HG02981 (cell line): ENCODE results near the gene MED26.
A peak's percentile ranks its signal among the peaks of the same experiment; 100 is the strongest.
"Not testable (repeated sequence)": the region's sequence is repeated elsewhere in the genome, so short reads cannot be mapped to it uniquely, and the experiment has no call there.

Experiments
- ATAC-seq: cut with Tn5 transposase; IDR thresholded peaks from one replicate; pipeline ENCODE4 v1.9.1; 2021; ENCODE audit warnings: mild to moderate bottlenecking, moderate library complexity; ENCODE audit not compliant: unreplicated experiment

Gene MED26, protein sequence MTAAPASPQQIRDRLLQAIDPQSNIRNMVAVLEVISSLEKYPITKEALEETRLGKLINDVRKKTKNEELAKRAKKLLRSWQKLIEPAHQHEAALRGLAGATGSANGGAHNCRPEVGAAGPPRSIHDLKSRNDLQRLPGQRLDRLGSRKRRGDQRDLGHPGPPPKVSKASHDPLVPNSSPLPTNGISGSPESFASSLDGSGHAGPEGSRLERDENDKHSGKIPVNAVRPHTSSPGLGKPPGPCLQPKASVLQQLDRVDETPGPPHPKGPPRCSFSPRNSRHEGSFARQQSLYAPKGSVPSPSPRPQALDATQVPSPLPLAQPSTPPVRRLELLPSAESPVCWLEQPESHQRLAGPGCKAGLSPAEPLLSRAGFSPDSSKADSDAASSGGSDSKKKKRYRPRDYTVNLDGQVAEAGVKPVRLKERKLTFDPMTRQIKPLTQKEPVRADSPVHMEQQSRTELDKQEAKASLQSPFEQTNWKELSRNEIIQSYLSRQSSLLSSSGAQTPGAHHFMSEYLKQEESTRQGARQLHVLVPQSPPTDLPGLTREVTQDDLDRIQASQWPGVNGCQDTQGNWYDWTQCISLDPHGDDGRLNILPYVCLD

DNA sequence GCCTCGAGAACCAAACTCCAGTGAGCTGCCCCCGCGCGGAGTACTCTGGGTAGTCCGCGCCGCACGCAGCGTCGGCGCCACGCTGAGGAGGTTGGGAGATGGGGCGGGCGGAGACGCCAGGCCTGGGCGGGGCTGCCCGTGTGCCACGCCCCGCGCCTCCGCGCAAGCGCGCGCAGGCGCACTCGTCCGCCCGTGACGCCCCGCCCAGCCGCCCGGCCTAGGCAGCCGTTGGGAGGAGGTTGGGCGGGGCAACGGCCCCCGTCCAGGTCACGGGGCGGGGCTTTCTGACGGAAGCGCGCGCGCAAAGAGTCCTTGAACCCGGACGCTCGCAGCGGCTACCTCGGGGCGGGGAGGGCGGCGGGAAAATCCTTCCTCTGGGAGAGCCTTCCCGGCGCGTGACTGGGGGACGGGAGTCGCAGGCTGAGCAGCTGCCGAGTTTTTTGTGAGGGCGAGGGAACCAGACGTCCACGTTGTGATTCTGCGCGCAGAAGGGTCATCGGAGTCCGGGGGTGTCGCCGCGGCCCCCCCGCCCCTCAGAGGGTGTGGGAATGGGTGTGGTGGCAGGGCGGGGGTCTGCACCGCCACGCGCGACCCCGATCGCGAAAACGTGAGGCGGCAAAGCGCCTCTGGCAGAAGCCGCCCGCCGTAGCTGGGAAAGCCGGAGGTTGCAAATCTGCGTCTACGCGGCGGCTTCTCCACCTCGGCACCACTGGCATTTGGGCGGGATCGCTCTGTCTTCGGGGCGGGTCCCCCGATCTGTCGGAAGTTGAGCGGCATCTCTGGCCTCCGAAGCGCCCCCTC lies at the start of gene MED26:
MED26 (minus strand) TSS at position 22 of the 801 bp plus-strand sequence. CDS start 261 bp downstream, outside the sequence.
- ATAC-seq: peak; percentile 88

DNA sequence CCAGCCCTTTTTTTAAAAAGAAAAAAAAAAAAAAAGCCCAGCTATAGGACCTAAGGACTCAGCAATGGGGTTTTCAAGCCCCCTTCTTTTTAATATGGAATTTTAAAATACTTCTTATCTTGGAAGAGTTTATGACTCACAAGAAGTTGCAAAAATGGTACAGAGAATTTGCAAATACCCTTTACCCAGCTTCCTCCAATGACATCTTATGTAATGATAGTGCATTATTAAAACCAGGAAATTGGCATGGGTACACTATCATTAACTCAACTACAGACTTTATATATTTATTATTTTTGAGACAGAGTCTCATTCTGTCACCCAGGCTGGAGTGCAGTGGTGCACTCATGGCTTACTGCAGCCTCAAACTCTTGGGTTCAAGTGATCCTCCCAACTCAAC lies 49.1 kb upstream of the MED26 start:
- no peak for ATAC-seq

DNA sequence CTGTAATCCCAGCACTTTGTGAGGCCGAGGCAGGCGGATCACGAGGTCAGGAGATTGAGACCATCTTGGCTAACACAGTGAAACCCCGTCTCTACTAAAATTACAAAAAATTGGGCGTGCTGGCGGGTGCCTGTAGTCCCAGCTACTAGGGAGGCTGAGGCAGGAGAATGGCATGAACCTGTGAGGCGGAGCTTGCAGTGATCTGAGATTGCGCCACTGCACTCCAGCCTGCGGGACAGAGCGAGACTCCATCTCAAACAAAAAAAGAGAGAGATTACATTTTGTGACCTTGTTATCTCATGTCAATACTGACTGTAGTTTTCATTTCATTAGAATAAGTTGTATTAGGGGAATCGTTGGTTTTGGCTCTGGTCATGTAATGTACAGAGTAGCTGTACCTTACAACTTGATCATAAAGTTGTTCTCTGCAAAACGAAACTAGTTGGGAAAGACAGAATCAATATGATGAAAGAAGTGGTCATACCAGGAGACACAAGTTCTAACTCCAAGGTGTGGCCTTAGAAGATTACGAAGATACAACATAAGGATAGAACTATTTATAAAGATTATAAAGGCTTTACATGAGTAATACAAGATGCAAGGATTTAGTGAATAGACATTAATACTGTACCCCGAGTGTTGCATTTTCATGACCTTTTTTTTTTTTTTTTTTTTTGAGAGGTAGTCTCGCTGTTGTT lies 48.2 kb upstream of the MED26 start:
- ATAC-seq: no peak

DNA sequence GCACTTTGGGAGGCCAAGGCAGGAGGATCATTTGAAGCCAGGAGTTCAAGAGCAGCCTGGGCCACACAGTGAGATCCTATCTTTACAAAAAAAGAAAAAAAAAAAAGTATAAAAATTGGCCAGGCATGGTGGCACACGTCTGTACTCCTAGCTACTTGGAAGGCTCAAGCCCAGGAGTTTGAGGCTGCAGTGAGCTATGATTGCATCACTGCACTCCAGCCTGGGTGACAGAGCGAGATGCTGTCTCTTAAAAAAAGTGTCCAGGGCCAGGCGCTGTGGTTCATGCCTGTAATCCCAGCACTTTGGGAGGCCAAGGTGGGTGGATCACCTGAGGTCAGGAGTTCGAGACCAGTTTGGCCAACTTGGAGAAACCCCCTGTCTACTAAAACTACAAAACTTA lies 45.8 kb upstream of the MED26 start:
- ATAC-seq: not testable (repeated sequence)

DNA sequence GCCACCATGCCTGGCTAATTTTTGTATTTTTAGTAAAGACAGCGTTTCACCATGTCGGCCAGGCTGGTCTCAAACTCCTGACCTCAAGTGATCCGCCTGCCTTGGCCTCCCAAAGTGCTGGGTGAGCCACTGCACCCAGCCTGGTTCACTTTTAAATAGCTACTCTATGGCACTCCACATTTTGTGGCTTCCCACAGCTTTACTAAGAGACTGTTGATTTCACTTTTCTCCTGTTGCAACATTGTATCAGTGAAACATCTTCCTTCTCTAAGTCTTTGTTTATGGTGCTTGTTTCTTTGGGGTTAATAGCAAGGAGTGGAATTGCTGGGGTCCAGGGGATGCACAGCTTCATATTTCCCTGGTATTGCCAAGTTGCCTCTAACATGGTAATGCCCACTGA lies 45.2 kb upstream of the MED26 start:
- no peak for ATAC-seq

DNA sequence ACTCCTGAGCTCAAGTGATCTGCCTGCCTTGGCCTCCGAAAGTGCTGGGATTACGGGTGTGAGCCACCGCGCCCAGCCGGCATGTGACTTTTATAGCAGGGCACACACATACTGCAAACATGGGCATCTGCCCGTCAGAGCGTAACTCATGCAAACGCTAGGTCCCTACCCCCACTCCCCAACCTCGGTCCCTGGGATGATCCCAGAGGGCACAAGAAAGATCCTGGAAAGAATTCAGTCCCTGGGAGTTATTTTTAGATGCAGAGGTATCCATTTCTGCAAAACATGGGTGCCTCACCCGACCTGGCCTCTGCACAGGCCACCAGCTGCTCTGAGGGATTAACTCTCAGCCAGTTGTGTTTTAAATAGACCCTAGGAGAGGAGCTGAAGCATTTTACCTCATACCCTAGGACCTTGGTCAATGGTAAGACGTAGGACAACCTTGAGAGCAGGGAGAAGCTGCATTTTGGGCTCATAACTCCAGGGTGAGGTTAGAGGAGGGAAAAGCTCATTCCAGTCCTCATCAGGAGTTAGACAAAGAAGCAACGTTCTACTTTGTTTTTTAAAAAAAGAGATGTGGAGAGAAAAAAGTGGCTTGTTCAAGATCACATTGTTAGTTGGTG lies 43.8 kb upstream of the MED26 start:
- ATAC-seq: no peak

DNA sequence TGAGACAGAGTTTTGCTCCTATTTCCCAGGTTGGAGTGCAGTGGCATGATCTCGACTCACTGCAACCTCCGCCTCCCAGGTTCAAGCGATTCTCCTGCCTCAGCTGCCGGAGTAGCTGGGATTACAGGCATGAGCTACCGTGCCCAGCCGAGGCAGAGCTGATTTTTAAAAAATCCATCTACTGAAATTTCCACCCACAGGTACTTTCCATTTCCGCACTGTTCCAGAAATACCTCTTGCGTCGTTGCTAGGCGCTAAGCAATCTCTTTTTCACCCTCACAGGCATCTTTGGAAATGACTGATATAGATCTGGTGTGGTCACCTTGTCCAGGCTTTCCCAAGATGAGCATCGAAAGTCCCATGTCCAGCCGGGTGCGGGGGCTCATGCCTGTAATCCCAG lies 42.3 kb upstream of the MED26 start:
- ATAC-seq: no peak

DNA sequence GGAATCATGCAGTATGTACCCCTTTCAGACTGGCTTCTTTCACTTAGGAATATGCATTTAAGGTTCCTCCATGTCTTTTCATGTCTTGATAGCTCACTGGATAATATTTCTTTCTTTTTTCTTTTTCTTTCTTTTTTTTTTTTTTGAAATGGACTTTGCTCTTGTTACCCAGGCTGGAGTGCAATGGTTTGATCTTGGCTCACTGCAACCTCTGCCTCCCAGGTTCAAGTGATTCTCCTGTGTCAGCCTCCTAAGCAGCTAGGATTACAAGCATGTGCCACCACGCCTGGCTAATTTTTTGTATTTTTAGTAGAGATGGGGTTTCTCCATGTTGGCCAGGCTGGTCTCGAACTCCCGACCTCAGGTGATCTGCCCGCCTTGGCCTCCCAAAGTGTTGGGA lies 40.7 kb upstream of the MED26 start:
- ATAC-seq: not testable (repeated sequence)

DNA sequence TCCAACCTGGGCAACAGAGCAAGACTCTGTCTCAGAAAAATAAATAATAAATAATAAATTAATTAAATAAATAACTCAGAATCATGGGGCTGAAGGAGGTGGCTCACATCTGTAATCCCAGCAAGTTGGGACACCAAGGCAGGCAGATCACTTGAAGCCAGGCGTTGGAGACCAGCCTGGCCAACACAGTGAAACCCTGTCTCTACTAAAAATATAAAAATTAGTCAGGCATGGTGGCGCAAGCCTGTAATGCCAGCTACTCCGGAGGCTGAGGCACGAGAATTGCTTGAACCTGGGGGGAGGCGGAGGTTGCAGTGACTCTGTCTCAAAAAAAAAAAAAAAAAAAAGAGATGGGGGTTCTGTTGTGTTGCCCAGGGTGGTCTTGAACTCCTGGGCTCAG lies 40.2 kb upstream of the MED26 start:
- no peak for ATAC-seq

DNA sequence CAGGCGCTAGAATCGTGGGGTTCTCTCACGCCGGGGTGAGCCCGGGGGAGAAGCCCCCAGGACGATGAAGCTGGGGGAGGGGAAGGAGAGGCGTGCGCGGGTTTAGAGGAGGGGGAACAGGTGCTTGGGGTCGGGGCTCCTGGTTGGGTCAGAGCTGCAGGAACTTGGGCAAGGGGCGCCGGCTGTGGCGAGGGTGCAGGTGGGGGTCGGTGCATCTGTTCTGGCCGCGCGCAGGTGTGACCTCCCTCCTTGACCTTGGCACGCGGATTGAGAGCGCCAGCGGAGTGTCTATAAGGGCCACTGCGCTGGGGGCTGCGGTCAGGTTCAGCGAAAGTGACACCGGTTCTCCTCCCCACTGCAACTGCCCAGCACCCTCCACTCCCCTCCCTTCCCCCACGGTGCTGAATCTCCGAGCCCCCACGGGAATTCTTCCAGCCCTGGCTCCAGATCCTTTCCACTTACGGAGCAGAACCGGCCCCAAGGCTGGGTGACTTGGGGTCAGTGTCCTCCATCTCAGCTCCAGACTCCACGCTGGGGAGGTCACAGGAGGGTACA lies 33.6 kb upstream of the MED26 start:
- ATAC-seq: no peak

DNA sequence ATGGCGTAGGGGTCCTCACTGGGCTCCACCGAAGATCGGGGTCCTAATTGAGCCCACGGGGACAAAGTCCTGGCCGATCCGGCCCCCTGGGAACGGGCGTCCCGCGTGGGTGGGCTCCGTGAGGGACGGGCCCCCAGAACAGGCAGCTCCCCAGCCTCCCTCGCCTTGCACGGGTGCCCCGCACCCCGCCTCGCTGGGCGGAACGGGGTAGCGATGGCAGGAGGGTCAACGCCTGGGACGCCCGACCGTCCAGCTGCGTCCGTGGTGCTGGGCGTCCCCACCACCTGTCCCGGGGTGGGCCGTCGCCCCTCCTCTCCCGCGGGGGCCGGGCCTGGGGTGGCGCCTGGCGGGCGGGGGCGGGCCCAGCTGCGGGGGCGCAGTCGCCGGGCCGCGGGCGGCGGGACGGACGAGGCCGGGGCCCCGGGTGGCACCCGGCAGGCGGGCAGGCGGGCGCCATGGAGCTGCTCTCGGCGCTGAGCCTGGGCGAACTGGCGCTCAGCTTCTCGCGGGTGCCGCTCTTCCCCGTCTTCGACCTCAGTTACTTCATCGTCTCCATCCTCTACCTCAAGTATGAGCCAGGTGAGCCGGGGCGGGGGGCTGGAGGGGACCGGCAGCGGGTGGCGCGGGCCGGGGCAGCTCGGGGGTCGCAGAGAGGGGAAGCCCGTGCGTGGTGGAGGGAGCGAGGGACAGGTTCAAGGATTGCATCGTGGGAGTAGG lies 32.9 kb upstream of the MED26 start, which contains the start of gene TMEM38A:
TMEM38A (plus strand) TSS at position 377 of the 717 bp plus-strand sequence; CDS start at position 456, 79 bp downstream.
- ATAC-seq: no peak

DNA sequence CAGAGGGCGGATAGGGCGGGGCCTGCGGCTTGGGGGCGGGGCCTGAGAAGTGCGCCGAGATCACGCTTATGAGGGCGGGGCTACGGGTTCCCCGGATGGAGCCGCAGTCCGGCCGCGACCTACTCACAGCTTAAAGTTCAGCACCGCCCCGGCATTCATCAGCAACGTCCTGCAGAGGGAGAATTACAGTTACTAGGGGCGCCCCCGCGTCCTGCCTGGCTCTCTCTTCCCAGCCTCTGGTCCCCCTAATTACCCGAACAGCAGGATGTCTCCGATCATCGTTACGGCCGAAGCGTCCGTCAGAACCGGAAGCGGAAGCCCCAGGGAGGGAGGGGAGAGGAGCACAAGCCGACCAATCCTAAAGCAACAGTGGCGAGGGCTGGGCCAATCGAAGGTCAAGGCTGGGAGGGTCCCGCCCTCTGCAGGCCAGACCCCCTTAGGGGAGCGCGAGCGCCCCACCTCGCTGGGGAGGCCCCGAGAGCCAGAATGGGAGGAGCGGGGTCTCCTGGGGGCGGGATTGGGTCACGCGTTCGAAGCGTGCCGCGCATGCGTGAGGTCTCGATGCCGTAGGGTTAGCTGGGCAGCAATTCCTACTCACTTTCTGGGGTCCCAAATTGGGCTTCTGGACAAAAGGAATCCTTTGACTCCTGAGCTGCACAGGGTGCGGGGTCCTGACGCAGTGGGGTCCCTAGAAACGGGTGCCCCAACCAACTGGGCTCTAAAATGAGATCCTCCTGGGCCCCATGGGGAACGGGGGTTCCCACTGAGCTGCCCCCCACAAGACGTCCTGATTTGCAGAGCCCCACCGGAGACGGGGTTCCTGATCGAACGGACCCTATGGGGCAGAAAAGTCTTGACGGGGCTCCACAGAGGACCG lies 32.1 kb upstream of the MED26 start, which contains the start of gene SMIM7:
SMIM7 (minus strand) TSS at position 313 of the 877 bp plus-strand sequence; CDS start at position 279, 34 bp downstream.
- peak; percentile 90 for ATAC-seq

DNA sequence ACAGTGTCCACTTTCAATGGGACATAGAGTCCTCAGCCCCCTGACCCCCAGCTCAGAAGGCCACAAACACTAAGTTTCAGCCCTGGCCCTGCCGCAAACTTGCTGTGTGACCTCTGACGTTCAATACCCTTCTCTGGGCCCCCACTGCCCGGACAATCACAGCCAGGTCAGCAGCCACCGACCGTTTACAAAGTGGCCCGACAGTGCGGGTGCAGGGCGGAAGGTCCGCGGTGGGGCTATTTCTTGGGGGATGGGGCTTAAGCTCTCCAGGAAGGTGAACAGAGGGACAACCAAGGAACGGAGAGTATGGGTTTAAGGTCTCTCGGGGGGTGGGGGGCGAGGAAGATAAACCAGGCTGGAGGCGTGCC lies 31.4 kb upstream of the MED26 start:
- no peak for ATAC-seq

DNA sequence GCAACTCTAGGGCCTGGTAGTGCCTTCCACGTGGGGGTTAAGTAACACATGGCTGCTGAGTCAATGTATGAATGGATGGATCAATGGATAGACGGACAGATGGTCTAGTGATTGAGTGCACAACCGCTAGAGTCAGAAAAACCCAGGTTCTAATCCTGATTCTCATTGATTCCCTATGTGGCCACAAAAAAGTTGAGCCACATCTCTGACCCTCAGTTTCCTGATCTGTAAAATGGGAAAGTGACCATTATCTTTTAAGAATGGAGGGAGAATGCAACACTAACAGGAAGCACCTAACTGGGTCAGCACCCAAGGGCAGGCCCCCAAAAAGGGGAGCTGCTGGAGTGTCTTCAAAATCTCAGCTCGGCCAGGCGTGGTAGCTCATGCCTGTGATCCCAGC lies 29.4 kb upstream of the MED26 start:
- ATAC-seq: no peak

DNA sequence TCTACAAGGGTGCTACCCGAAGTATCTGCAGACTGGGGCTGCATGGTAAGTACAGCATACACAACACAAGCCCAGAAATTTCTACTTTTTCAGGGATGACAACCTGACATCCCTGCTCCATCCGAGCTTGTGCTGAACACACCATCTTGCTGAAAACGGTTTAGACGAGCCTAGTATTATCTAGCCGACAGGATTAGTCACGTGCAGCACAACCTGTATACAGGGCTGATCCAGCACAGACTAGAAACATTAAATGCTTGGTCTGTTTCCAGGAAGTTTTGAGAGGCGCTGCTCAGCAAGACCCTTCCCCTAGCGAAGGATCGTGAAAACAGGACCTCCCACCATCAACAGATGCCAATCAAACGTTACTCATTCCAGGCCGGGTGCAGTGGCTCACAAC lies 27.7 kb upstream of the MED26 start:
- no peak for ATAC-seq

DNA sequence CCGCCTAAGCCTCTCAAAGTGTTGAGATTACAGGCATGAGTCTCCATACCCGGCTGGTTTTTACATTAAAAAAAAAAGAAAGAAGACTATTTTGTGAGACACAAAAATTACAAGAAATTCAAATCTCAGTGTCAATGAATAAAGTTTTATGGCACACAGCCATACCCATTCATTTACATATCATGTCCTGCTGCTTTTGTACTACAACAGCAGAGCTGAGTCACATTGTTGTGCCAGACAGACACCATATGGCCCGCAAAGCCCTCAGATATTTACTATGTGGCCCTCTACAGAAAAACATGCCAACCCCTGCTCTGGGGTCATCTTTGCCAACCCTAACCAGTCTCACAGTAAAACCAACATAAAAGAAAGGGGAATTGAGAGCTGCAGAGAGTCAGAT lies 26.6 kb upstream of the MED26 start:
- ATAC-seq: no peak

DNA sequence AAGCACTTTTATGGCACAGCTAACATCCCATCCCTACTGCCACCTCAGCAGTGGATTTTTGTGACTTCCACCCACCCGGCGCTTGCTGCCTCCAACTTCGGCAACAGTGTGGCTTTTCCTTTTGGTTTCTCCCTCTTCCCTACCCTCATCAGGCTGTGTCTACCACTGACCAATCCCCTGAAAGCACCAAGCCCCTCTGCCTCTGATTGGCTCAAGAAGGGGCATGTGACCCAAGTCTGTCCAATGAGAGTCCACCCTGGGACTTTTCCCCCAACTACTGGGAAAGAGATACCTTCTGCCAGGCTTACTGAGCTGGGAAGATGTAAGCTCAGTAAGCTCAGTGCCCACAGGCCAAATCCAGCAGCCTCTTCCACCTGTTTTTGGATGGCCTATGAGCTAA lies 26.1 kb upstream of the MED26 start:
- ATAC-seq: no peak

DNA sequence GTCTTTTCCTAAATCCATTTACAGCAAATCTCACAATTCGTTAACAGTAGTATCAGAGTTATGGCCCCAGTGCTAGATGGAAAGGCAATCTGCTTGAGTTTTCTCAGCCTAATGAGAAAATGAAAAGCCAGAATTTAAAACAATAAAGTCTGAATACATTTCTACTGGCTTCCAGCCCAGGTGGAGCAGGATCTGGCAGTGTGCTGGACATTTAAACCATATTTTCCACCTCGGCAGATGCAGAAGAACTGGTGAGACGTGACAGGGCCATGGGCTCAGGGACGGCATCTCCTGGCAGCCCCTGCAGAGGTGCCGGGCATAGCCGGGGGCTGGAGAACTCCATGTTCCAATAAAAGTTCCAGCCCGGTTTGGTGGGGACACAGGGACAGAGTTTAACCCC lies 24.9 kb upstream of the MED26 start:
- ATAC-seq: no peak
